ENCODE results near the gene THTPA.

DNA sequence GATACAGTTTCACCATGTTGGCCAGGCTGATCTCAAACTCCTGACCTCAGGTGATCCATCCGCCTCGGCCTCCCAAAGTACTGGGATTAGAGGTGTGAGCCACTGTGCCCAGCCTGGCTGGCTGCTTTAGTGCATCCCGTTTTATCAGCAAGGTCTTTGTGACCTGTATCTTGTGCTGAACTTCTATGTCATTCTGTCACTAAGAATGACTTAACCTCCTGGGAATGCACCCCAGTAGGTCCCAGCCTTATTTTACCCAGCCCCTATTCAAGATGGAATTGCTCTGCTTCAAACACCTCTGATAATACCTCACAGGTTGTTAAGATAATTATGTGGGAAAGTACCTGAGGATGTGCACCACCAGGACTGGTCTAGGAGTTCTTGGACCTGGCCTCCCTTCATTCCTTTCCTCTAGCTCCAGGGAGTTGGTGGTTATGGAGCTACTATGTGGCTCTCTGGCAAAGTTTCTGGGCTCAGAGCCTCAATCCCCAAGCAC, 48.7 kb downstream of the THTPA start:
- TF ChIP-seq POLR2A (IDR thresholded peaks at IDR 0.05) = no peak
- TF ChIP-seq, protein P1, sequence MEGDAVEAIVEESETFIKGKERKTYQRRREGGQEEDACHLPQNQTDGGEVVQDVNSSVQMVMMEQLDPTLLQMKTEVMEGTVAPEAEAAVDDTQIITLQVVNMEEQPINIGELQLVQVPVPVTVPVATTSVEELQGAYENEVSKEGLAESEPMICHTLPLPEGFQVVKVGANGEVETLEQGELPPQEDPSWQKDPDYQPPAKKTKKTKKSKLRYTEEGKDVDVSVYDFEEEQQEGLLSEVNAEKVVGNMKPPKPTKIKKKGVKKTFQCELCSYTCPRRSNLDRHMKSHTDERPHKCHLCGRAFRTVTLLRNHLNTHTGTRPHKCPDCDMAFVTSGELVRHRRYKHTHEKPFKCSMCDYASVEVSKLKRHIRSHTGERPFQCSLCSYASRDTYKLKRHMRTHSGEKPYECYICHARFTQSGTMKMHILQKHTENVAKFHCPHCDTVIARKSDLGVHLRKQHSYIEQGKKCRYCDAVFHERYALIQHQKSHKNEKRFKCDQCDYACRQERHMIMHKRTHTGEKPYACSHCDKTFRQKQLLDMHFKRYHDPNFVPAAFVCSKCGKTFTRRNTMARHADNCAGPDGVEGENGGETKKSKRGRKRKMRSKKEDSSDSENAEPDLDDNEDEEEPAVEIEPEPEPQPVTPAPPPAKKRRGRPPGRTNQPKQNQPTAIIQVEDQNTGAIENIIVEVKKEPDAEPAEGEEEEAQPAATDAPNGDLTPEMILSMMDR (IDR thresholded peaks at IDR 0.05) = no peak
